Fibroblast of villous mesenchyme (primary cell): ENCODE data around the gene NEK5. TPM values are rescaled to one million over a fixed set of nuclear protein-coding genes. Genes with fewer than 3 reads are reported as not detected.

ENCODE experiments used
- DNase-seq: peaks from one replicate; pipeline ENCODE4 v3.0.0-alpha.2; 2010; ENCODE audit warnings: low read depth
- H3K4me3 ChIP-seq: 2 replicates; pipeline ENCODE4 v1.5.1; 2011; ENCODE audit warnings: low read depth, mild to moderate bottlenecking, low read length
- CTCF ChIP-seq: IDR thresholded peaks from 2 replicates; pipeline ENCODE4 v1.5.1; 2012; ENCODE audit warnings: low read depth, mild to moderate bottlenecking, low read length; ENCODE audit not compliant: insufficient read depth
- total RNA-seq: library from RNA; depleted of rRNA; stranded (reverse); fragments of >200 nt; gene quantifications from 2 replicates; pipeline ENCODE4 v1.2.3, GENCODE V29; 2012

Gene NEK5
- total RNA-seq, 1 donor: under 0.01 TPM

- H3K4me3 ChIP-seq: no peak overlapping the region
- no peak for DNase-seq
- no peak for TF ChIP-seq CTCF
Measured at GRCh38 chr13:52130641-52131040, 1.8 kb upstream of the NEK5 start.

- DNase-seq: peak; percentile 69
- TF ChIP-seq CTCF: peak; percentile 87
- H3K4me3 ChIP-seq: peak overlapping the region; percentile 68
Measured at GRCh38 chr13:52127783-52128702, 830 bp downstream of the NEK5 start.

GRCh38 chr13:52127378-52127777, 1.5 kb downstream of the NEK5 start:
- no peak for DNase-seq
- H3K4me3 ChIP-seq: no peak overlapping the region
- TF ChIP-seq CTCF: no peak

- TF ChIP-seq CTCF: no peak
- no peak for DNase-seq
- no peak overlapping the region for H3K4me3 ChIP-seq
Measured at GRCh38 chr13:52125547-52125946, 3.3 kb downstream of the NEK5 start.

- no peak for DNase-seq
- H3K4me3 ChIP-seq: no peak overlapping the region
- TF ChIP-seq CTCF: no peak
Measured at GRCh38 chr13:52118595-52118994, 10.3 kb downstream of the NEK5 start.

GRCh38 chr13:52118095-52118494, 10.8 kb downstream of the NEK5 start:
- no peak overlapping the region for H3K4me3 ChIP-seq
- no peak for DNase-seq
- no peak for TF ChIP-seq CTCF
